ENCODE measurements around the gene QKI. TPM values are rescaled to one million over a fixed set of nuclear protein-coding genes. Genes with fewer than 3 reads are reported as not detected.

Gene QKI
- polyA plus RNA-seq, 1 donor (not counting 4 experiments of a cell fraction or from before 2014, with no cell fraction given): 53.3 TPM

DNA sequence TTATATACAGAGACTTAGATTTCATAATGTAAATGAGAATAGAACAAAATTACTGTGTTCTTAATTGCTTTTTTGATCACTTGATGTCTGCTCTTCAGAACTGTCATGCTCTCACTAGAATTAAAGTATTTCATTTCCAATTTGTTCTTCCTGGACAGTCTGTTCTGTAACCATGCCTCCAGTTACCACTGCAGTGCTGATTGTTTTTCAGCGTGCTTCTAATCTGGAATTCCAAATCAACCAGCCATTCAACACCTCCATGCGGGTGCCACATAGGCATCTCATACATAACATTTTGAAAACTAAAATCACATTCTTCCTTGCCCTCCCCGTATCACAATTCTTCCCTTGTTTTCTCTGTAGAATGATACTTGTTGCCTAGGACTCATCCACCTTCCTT is 132.8 kb downstream of the QKI start:
- Histone ChIP-seq H3K27ac (ENCODE audit: control insufficient read depth, insufficient read depth, low read length) (no peak overlapping the region), H3K4me3 (ENCODE audit: control insufficient read depth in 2 of 3, extremely low read depth in 1 of 3, insufficient read depth in 2 of 3, low read depth in 1 of 3, low read length in 3 of 3) (no peak overlapping the region), H3K9me3 (ENCODE audit: control insufficient read depth, low read depth, low read length) (no peaks in the 10 kb centered on the region), H3K9me1 (ENCODE audit: control insufficient read depth, extremely low read depth, insufficient read depth, low read length) (no peaks in the 10 kb centered on the region), H3K79me2 (ENCODE audit: control insufficient read depth, insufficient read depth, low read length) (peaks cover 47% of the 10 kb centered on the region), H3K4me2 (ENCODE audit: control insufficient read depth, extremely low read depth, insufficient read depth, low read depth, low read length) (no peak overlapping the region), H3K4me1 (ENCODE audit: control insufficient read depth, extremely low read depth, insufficient read depth, low read length) (no peaks in the 10 kb centered on the region), H3K36me3 (ENCODE audit: control insufficient read depth in 2 of 2, extremely low read depth in 1 of 2, insufficient read depth in 2 of 2, low read length in 2 of 2) (no peaks in the 10 kb centered on the region), H3K27me3 (ENCODE audit: control insufficient read depth, extremely low read depth, insufficient read depth, low read length) (no peaks in the 10 kb centered on the region), H4K20me1 (ENCODE audit: control insufficient read depth, extremely low read depth, insufficient read depth, low read length) (no peaks in the 10 kb centered on the region), H3K9ac (ENCODE audit: control insufficient read depth, extremely low read depth, insufficient read depth, low read length) (no peak overlapping the region), H2AFZ (ENCODE audit: control insufficient read depth, low read length) (no peak overlapping the region)
- DNase-seq (ENCODE audit: low read depth, low spot score): no peak
- no peak for FAIRE-seq
- dilution Hi-C loops (cut with MboI; ENCODE audit: extremely low pct_ligation_motif_present, low sequenced_read_pairs): no loop called here
- TF ChIP-seq CTCF (optimal IDR thresholded peaks at IDR 0.05 in 1 of 3, IDR thresholded peaks at IDR 0.05 in 1 of 3, conservative IDR thresholded peaks at IDR 0.05 in 1 of 3; ENCODE audit: extremely low read depth in 1 of 3, insufficient read depth in 2 of 3, low read length in 3 of 3) (no peak), EZH2 (IDR thresholded peaks at IDR 0.05; ENCODE audit: low read length) (no peak)

GRCh38 chr6:163548624-163549023 is 134.1 kb downstream of the QKI start:
- no peak overlapping the region for H3K4me3 ChIP-seq (ENCODE audit: control insufficient read depth in 2 of 3, extremely low read depth in 1 of 3, insufficient read depth in 2 of 3, low read depth in 1 of 3, low read length in 3 of 3)
- no peaks in the 10 kb centered on the region for H3K4me1 ChIP-seq (ENCODE audit: control insufficient read depth, extremely low read depth, insufficient read depth, low read length)
- no peaks in the 10 kb centered on the region for H4K20me1 ChIP-seq (ENCODE audit: control insufficient read depth, extremely low read depth, insufficient read depth, low read length)
- TF ChIP-seq EZH2 (IDR thresholded peaks at IDR 0.05; ENCODE audit: low read length) (no peak), CTCF (optimal IDR thresholded peaks at IDR 0.05 in 1 of 3, IDR thresholded peaks at IDR 0.05 in 1 of 3, conservative IDR thresholded peaks at IDR 0.05 in 1 of 3; ENCODE audit: extremely low read depth in 1 of 3, insufficient read depth in 2 of 3, low read length in 3 of 3) (no peak)
- DNase-seq (ENCODE audit: low read depth, low spot score) (no peak), FAIRE-seq (no peak)
- dilution Hi-C loops (cut with MboI; ENCODE audit: extremely low pct_ligation_motif_present, low sequenced_read_pairs): no loop called here
- no peaks in the 10 kb centered on the region for H3K9me1 ChIP-seq (ENCODE audit: control insufficient read depth, extremely low read depth, insufficient read depth, low read length)
- H3K27ac ChIP-seq (ENCODE audit: control insufficient read depth, insufficient read depth, low read length): no peak overlapping the region
- no peaks in the 10 kb centered on the region for H3K36me3 ChIP-seq (ENCODE audit: control insufficient read depth in 2 of 2, extremely low read depth in 1 of 2, insufficient read depth in 2 of 2, low read length in 2 of 2)
- no peaks in the 10 kb centered on the region for H3K9me3 ChIP-seq (ENCODE audit: control insufficient read depth, low read depth, low read length)
- peaks cover 39% of the 10 kb centered on the region for H3K79me2 ChIP-seq (ENCODE audit: control insufficient read depth, insufficient read depth, low read length)
- no peaks in the 10 kb centered on the region for H3K27me3 ChIP-seq (ENCODE audit: control insufficient read depth, extremely low read depth, insufficient read depth, low read length)
- H2AFZ ChIP-seq (ENCODE audit: control insufficient read depth, low read length): no peak overlapping the region
- no peak overlapping the region for H3K4me2 ChIP-seq (ENCODE audit: control insufficient read depth, extremely low read depth, insufficient read depth, low read depth, low read length)
- H3K9ac ChIP-seq (ENCODE audit: control insufficient read depth, extremely low read depth, insufficient read depth, low read length): no peak overlapping the region

Data from keratinocyte (primary cell).